Vagina (tissue), 2 donors: ENCODE measurements around the gene TMEM131L.

ENCODE experiments used
- CTCF ChIP-seq, 3 experiments: fragments of 450-650 bp in 2 of 3; fragments of 200-600 bp in 1 of 3; sonication (generic) in 1 of 3; IDR thresholded peaks; one replicate each; pipeline ENCODE4 v1.5.1; 2017 to 2019; ENCODE audit warnings: antibody characterized with exemption in 3 of 3, mild to moderate bottlenecking in 2 of 3, moderate library complexity in 2 of 3
- POLR2A ChIP-seq, 2 donors: fragments of 450-650 bp; IDR thresholded peaks; one replicate each; pipeline ENCODE4 v1.6.1; 2017; ENCODE audit warnings: antibody characterized with exemption in 2 of 2, mild to moderate bottlenecking in 2 of 2, moderate library complexity in 2 of 2

GRCh38 chr4:153527690-153528089 lies 61.5 kb downstream of the TMEM131L start:
- TF ChIP-seq POLR2A (IDR thresholded peaks at IDR 0.05) (no peak), CTCF (IDR thresholded peaks at IDR 0.05) (no peak)
